ENCODE results near the gene AMBN. TPM values are rescaled to one million over a fixed set of nuclear protein-coding genes. Genes with fewer than 3 reads are reported as not detected.
"Not testable (repeated sequence)": the region's sequence is repeated elsewhere in the genome, so short reads cannot be mapped to it uniquely, and the experiment has no call there.

Gene AMBN
- total RNA-seq, 1 donor from 2014 or later = not detected

- DNase-seq (ENCODE audit: low read depth) = no peak
Measured at GRCh38 chr4:70607334-70607853, 15.3 kb downstream of the AMBN start.

GRCh38 chr4:70608324-70608723, 16.3 kb downstream of the AMBN start:
- no peak for DNase-seq (ENCODE audit: low read depth)

DNA sequence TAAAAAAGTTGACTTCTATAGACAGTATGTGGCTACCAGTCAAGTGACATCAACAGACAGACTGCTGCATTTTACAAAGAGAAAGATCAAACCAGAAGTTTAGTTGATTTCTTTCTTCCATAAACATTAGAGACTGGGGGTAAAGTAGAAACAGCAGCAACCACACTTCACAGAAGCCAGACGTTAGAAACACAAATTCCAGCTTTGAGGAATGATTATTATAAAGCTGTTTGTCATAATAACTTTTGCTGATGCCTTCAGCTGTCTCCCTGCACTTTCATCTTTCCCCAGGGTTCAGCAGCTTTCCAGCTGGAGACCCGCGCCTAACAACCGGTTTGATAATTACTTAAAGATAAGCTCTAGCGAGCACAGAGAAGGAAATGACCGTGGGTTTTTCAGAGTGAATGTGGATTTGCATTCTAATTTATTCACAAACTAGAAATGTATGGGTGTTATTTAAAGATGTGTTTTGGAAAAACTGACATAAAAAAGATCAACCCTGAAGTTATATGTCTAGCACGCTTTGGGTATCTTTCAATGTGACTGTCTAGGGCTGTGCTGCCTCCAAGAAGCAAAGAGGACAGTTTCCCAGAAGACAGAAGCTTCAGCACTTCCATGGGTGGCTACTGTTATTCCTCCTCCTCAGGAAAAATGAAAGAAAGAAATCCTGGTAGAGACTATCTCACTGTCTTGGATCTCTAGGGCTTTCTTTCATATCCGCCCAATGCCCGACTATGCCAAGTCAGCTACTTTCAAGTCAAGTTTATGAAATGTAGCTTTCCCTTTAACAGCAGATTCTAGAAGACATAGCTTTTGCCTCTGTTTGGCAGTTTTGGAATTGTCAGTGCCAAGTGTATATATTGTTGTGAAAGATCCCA, 21.5 kb downstream of the AMBN start:
- DNase-seq (ENCODE audit: low read depth) = peak; percentile 45

- no peak for DNase-seq (ENCODE audit: low read depth)
Measured at GRCh38 chr4:70614184-70614555, 22.1 kb downstream of the AMBN start.

DNA sequence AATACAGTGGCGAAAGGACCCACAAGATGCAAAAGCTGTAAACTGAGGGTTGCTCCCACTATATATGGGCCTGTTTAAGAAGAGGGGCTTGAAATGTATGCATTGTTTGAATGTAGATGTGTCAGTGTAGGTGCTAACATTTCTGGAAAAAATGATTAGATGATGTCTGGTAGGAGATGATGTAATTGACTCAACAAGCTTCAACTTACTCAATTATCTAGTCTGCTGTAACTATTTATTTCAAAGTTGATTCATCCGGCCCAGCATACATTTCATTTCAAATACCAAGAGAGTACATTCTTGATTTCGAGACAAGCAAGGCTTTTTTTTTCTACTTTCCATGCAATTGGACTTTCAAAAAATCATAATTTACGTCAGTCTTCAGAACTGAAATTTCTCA, 27.2 kb downstream of the AMBN start:
- DNase-seq (ENCODE audit: low read depth) = no peak

DNA sequence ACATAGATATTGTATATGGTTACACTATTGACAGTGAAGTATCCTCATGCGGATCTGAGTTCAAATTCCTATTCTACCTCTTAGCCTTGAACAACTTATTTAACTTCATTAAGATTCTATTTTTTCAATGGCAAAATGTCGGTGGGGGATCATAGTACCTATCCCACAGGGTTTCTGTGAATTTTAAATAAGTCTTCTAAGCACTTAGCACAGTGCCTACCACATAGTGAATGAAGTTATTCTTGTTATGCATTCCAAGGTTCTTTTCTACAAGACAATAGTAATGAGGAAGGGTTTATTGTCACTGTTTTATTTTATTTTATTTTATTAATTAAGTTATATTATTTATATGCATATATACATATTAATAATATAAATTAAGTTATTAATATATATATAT, 27.7 kb downstream of the AMBN start:
- DNase-seq (ENCODE audit: low read depth) = no peak

DNA sequence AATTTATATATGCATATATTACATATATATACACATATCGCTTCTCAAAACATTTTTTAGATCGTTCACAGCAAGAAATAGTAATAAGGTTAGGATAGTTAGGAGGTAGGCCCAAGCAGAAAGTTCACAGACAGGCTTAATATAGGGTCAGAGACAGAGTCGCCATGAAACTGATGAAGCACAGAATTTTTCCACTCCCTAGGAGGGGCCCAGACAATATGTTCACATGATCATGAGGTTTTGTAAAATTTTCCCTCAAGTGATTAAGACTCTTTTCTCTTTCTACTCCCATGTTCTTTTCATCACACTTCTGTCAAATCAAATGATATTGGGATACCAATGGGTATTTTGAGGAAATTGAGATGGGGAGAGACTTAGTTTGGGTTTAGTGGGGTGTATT, 31.3 kb downstream of the AMBN start:
- DNase-seq (ENCODE audit: low read depth) = no peak

GRCh38 chr4:70624226-70624793, 32.3 kb downstream of the AMBN start:
- peak; percentile 83 for DNase-seq (ENCODE audit: low read depth)

DNA sequence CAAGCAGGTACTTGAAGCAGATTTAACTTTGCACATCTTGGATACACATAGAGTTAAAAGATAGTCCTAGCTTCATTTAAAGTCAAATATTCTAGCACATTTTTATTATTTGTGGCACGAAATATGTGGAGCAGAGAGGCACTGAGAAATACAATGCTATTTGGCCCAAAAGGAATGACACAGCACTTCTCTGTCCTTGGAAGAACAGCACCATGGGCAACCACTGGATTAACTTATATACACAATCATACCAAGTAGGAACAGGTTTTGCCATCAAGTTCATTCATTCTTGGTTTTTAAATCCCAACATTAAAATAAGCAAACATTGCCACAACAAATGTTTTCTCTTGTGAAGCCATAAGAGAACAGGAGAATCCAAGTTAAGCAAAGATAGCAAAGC, 35.6 kb downstream of the AMBN start:
- DNase-seq (ENCODE audit: low read depth) = no peak

GRCh38 chr4:70628444-70628843, 36.4 kb downstream of the AMBN start, which contains the start of gene ENAM:
TSS of gene ENAM (plus strand) at chr4:70628744. CDS start at chr4:70629501, 757 bp downstream.
- DNase-seq (ENCODE audit: low read depth) = no peak

GRCh38 chr4:70629469-70630090, 37.5 kb downstream of the AMBN start:
- no peak for DNase-seq (ENCODE audit: low read depth)

- DNase-seq (ENCODE audit: low read depth) = no peak
Measured at GRCh38 chr4:70630162-70630561, 38.1 kb downstream of the AMBN start.

DNA sequence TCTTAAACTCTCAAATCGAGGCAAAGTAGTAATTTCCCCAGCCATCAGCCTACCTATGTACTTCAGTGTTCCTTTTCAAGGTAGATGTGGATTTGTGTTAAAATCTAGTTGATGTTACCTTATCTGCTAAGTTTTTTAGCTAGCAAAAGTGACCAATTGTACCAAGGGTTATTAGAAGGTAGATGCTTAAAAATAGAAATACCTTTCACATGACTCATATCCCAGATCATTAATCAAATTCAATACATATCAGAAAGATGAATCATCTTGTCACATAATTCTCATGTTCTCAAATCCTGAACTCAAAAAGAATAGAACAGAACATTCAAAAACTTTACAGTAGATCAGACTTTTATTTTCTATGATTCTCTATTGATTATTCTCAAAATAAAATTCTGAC, 40.0 kb downstream of the AMBN start:
- peak; percentile 85 for DNase-seq (ENCODE audit: low read depth)

- DNase-seq (ENCODE audit: low read depth) = no peak
Measured at GRCh38 chr4:70634482-70634881, 42.4 kb downstream of the AMBN start.

DNA sequence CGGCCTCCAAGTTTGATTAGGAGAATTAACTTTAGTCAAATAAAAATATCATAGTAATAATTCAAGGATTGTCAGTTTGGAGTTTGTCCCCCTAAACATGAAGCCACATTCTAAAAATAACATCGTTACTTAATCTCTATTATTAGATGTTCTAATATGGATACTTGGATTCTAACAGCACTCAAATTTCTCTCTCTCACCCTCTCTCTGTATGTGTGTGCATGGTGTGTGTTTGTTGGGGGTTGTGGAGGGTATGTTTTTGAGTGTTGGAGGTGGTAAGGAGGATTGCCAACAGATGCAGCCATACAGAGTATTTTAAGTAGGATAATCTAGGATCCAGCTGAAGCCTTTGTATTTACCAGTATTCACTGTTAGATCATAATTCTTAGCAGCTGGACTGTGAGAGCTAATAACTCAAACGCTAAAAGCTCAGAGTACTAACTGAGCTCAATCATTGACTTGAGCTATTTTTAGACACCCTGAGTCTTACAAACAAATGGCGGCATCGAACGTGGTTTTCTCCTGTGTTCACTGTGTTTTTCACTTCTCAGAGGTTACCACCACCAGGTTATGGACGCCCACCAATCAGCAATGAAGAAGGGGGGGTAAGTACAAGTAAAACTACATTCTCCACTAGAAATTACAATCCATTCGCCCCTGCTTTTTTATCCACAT, 45.3 kb downstream of the AMBN start:
- DNase-seq (ENCODE audit: low read depth) = peak; percentile 87

DNA sequence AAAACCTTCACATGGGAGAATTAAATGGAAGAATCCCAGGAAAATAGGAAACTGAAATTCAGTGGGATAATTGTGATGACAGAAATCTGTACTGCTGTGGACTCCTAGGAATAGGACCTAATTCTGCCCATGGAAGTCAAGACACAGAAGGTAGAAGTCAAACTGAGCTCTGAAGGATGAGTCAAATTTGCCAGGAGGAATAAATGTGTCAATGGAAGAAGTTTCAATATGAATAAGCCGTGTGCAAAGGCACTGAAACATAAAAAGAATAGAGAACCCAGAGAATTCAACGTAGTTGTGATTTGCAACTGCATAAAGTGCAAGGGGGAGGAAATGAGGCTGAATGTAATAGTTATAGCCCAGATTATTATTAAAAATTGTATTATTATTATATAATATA, 48.1 kb downstream of the AMBN start:
- no peak for DNase-seq (ENCODE audit: low read depth)

GRCh38 chr4:70650741-70651140, 58.7 kb downstream of the AMBN start:
- DNase-seq (ENCODE audit: low read depth) = not testable (repeated sequence)

DNA sequence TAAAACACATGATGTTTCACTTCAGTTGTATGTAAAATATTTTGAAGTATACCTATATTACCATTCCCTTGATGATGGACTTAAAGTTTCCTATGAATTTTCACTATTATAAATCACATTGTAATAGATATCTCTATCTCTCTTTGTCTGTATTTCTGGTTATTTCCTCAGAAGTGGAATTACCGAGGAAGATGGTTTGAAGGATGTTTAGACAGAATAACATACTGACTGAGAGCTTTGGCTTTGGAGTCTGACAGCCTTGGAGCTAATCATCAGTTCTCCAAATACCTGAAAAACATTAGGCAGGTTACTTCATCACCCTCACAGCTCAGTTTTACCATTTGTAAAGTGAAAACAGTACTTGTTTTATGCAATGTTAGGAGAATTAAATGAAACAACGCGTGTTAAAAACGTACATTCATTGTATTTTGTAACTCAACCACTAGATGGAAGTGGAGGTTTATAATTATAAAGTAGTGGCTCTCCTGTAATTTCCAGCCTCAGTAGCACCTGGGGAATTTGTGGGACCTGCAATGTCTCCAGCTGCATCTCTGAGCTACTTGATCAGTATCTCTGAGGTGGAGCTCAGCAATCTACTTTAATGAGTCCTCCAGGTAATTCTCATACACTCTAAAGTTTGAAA, 59.9 kb downstream of the AMBN start:
- peak; percentile 65 for DNase-seq (ENCODE audit: low read depth)

- no peak for DNase-seq (ENCODE audit: low read depth)
Measured at GRCh38 chr4:70654605-70655011, 62.6 kb downstream of the AMBN start.
